Chondrocyte (in vitro differentiated cells): ENCODE results near the gene FEN1. TPM values are rescaled to one million over a fixed set of nuclear protein-coding genes. Genes with fewer than 3 reads are reported as not detected.

Experiments used
- DNase-seq: peaks from one replicate; pipeline ENCODE4 v3.0.0; 2021; ENCODE audit warnings: mixed read lengths, low spot score
- H3K27ac Mint-ChIP-seq: one replicate; pipeline ENCODE4 v1.8.0; 2021; ENCODE audit warnings: mild to moderate bottlenecking, moderate library complexity, mixed read lengths; ENCODE audit not compliant: unreplicated experiment
- H3K27me3 Mint-ChIP-seq: 2 replicates; pipeline ENCODE4 v1.8.0; 2021; ENCODE audit warnings: low read depth, mixed read lengths
- H3K36me3 Mint-ChIP-seq: 2 replicates; pipeline ENCODE4 v1.8.0; 2021; ENCODE audit warnings: low read depth, mixed read lengths
- H3K4me1 Mint-ChIP-seq: 2 replicates; pipeline ENCODE4 v1.8.0; 2021; ENCODE audit warnings: low read depth, mild to moderate bottlenecking, mixed read lengths
- H3K4me3 Mint-ChIP-seq: one replicate; pipeline ENCODE4 v1.8.0; 2021; ENCODE audit warnings: mild to moderate bottlenecking, moderate library complexity, mixed read lengths; ENCODE audit not compliant: unreplicated experiment
- H3K9me3 Mint-ChIP-seq: 2 replicates; pipeline ENCODE4 v1.8.0; 2021; ENCODE audit warnings: low read depth, mixed read lengths
- CTCF ChIP-seq: fragments of 200-600 bp; sonication (generic); IDR thresholded peaks from 2 replicates; pipeline ENCODE4 v1.5.0; 2021; ENCODE audit warnings: antibody characterized with exemption, mild to moderate bottlenecking, moderate library complexity
- total RNA-seq: library from RNA; stranded (reverse); gene quantifications from 3 replicates; pipeline ENCODE4 v1.2.1, GENCODE V29; 2021

Gene FEN1
- total RNA-seq, 1 donor from 2014 or later = 12.6 TPM

GRCh38 chr11:61839742-61840141 lies 47.0 kb downstream of the FEN1 start:
- no peaks in the 10 kb centered on the region for H3K9me3 Mint-ChIP-seq
- DNase-seq = no peak
- H3K4me1 Mint-ChIP-seq = peaks cover 12% of the 10 kb centered on the region
- H3K36me3 Mint-ChIP-seq = peaks cover 32% of the 10 kb centered on the region
- no peak overlapping the region for H3K4me3 Mint-ChIP-seq
- H3K27ac Mint-ChIP-seq = no peak overlapping the region
- no peaks in the 10 kb centered on the region for H3K27me3 Mint-ChIP-seq
- no peak for TF ChIP-seq CTCF

GRCh38 chr11:61840371-61840770 lies 47.7 kb downstream of the FEN1 start:
- peak; percentile 37 for DNase-seq
- no peak for TF ChIP-seq CTCF
- Mint-ChIP-seq H3K9me3 (no peaks in the 10 kb centered on the region), H3K4me1 (peaks cover 7% of the 10 kb centered on the region), H3K27me3 (no peaks in the 10 kb centered on the region), H3K4me3 (no peak overlapping the region), H3K36me3 (peaks cover 35% of the 10 kb centered on the region), H3K27ac (no peak overlapping the region)

DNA sequence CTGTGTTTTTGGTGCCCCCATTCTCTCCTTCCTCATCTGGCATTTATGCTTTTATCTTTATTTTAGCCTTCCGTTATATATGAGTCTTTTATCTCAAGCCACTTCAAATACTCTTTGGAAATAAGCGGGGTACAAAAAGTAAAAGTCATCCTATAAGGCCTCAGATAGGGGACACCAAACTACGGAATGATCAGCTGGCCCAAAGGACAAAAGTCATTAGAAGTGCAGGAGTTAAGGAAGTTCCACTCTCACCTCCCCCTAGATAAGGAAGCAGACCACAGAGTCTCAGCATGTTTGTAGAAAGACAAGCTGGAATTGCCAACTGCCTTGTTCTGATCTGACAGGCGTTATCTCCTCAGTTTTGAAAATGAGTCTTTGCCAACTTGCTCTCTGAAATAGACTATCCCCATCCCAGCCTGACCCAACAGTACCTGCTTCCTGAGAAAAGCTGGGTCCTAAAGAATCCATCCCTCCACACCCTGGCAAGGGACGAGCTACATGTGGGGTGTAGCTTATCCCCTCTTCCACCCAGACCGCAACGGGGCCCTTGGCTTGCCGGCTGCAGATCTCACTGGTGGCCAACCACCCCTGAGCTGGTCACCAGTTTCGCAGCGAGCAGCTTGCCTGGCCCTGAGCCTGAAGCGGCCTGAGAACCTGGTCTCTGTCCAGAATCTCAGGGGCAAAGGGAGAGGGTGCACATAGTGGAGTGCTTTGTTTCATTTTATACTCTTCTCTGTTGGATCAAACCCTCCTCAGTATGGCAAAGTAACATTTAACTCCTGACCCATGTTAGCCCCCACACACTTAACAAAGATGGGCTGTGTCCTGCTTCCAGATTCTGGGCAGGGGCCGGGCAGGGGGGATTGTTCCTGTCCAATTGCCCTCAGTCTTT lies 49.2 kb downstream of the FEN1 start:
- TF ChIP-seq CTCF = no peak
- DNase-seq = peak; percentile 57
- H3K27me3 Mint-ChIP-seq = no peaks in the 10 kb centered on the region
- H3K9me3 Mint-ChIP-seq = no peaks in the 10 kb centered on the region
- H3K4me1 Mint-ChIP-seq = peaks cover 2% of the 10 kb centered on the region
- H3K36me3 Mint-ChIP-seq = peaks cover 40% of the 10 kb centered on the region
- no peak overlapping the region for H3K27ac Mint-ChIP-seq
- no peak overlapping the region for H3K4me3 Mint-ChIP-seq

GRCh38 chr11:61842528-61842820 lies 49.8 kb downstream of the FEN1 start:
- Mint-ChIP-seq H3K9me3 (no peaks in the 10 kb centered on the region), H3K36me3 (peaks cover 42% of the 10 kb centered on the region), H3K27ac (no peak overlapping the region), H3K4me3 (no peak overlapping the region), H3K4me1 (peaks cover 2% of the 10 kb centered on the region), H3K27me3 (no peaks in the 10 kb centered on the region)
- no peak for TF ChIP-seq CTCF
- peak; percentile 54 for DNase-seq

GRCh38 chr11:61844909-61845565 lies 52.3 kb downstream of the FEN1 start:
- Mint-ChIP-seq H3K36me3 (peaks cover 38% of the 10 kb centered on the region), H3K9me3 (no peaks in the 10 kb centered on the region), H3K27ac (no peak overlapping the region), H3K27me3 (no peaks in the 10 kb centered on the region), H3K4me1 (peaks cover 2% of the 10 kb centered on the region), H3K4me3 (no peak overlapping the region)
- TF ChIP-seq CTCF = no peak
- no peak for DNase-seq
